Smooth muscle cell (in vitro differentiated cells): ENCODE results near the gene MAGI3. TPM values are rescaled to one million over a fixed set of nuclear protein-coding genes. Genes with fewer than 3 reads are reported as not detected.

Source experiments
- DNase-seq: peaks from one replicate; lab custom pipeline; 2025; ENCODE audit not compliant: unreplicated experiment; lab: John Stamatoyannopoulos, UW
- H2AFZ ChIP-seq: fragments of 200-600 bp; sonication (generic); 2 replicates; pipeline ENCODE4 v1.6.0; 2016; ENCODE audit warnings: antibody characterized with exemption, low read depth, mild to moderate bottlenecking
- H3F3A ChIP-seq: fragments of 200-600 bp; sonication (generic); 2 replicates; pipeline ENCODE4 v1.6.0; 2017; ENCODE audit warnings: antibody characterized with exemption, low read depth
- H3K27ac ChIP-seq: fragments of 200-600 bp; sonication (generic); 2 replicates; pipeline ENCODE4 v1.5.1; 2016; ENCODE audit warnings: low read depth, mild to moderate bottlenecking
- H3K27me3 ChIP-seq: fragments of 200-600 bp; sonication (generic); 2 replicates; pipeline ENCODE4 v1.6.1; 2016; ENCODE audit warnings: low read depth, mild to moderate bottlenecking
- H3K36me3 ChIP-seq: fragments of 200-600 bp; sonication (generic); 2 replicates; pipeline ENCODE4 v1.5.1; 2016; ENCODE audit warnings: low read depth
- H3K4me1 ChIP-seq: fragments of 200-600 bp; sonication (generic); 2 replicates; pipeline ENCODE4 v1.5.1; 2016; ENCODE audit warnings: low read depth
- H3K4me2 ChIP-seq: fragments of 200-600 bp; sonication (generic); 2 replicates; pipeline ENCODE4 v1.6.0; 2016; ENCODE audit warnings: mild to moderate bottlenecking
- H3K4me3 ChIP-seq: fragments of 200-600 bp; sonication (generic); 2 replicates; pipeline ENCODE4 v1.5.1; 2016; ENCODE audit warnings: mild to moderate bottlenecking
- H3K79me2 ChIP-seq: fragments of 200-600 bp; sonication (generic); 2 replicates; pipeline ENCODE4 v1.6.0; 2016; ENCODE audit warnings: low read depth, mild to moderate bottlenecking
- H3K9ac ChIP-seq: fragments of 200-600 bp; sonication (generic); 2 replicates; pipeline ENCODE4 v1.6.0; 2016; ENCODE audit warnings: low read depth
- H3K9me3 ChIP-seq: fragments of 200-600 bp; sonication (generic); replicated peaks from 2 replicates; pipeline ENCODE4 v1.5.1; 2016; ENCODE audit warnings: low read depth
- H4K20me1 ChIP-seq: fragments of 200-600 bp; sonication (generic); 2 replicates; pipeline ENCODE4 v1.6.0; 2016; ENCODE audit warnings: low read depth
- CTCF ChIP-seq: fragments of 200-600 bp; sonication (generic); IDR thresholded peaks from 2 replicates; pipeline ENCODE4 v1.5.1; 2017; ENCODE audit warnings: borderline replicate concordance, mild to moderate bottlenecking, antibody characterized with exemption; ENCODE audit not compliant: insufficient read depth, poor library complexity, severe bottlenecking
- WGBS: methylation state at CpG from one replicate; pipeline ENCODE4 v1.1.7; 2016; ENCODE audit warnings: low lambda C conversion rate; 5-methylcytosine and 5-hydroxymethylcytosine counted together
- polyA plus RNA-seq: library from polyadenylated mRNA; unstranded; fragments of >200 nt; fragmentation: Nextera tagmentation; extraction: Ambion mirVana; gene quantifications from 2 replicates; pipeline ENCODE4 v1.2.1, GENCODE V29; 2016
- total RNA-seq: library from RNA; depleted of rRNA; stranded (reverse); fragments of >200 nt; gene quantifications from 2 replicates; pipeline ENCODE4 v1.2.3, GENCODE V29; 2014

The MAGI3 gene
- total and polyA plus RNA-seq, 2 experiments from 2014 or later, result 10.9 to 19.1 TPM

- Histone ChIP-seq H3K9me3 (no peaks in the 10 kb centered on the region), H3K4me3 (peak overlapping the region; percentile 96), H4K20me1 (peaks cover 41% of the 10 kb centered on the region), H3K27ac (no peak overlapping the region), H3K4me1 (peaks cover 34% of the 10 kb centered on the region), H3K79me2 (peaks cover 61% of the 10 kb centered on the region), H3K4me2 (peak overlapping the region; percentile 94), H3K27me3 (no peaks in the 10 kb centered on the region), H3K36me3 (no peaks in the 10 kb centered on the region), H3K9ac (peak overlapping the region; percentile 84), H3F3A (peaks cover 13% of the 10 kb centered on the region), H2AFZ (peak overlapping the region; percentile 24)
- DNase-seq, result no peak
- WGBS, result 11% methylated on average over 9 of the region's 9 CpGs
- no peak for TF ChIP-seq CTCF
These were observed 1.4 kb downstream of the MAGI3 start for GRCh38 chr1:113391649-113392271.

GRCh38 chr1:113392541-113393128 is 2.3 kb downstream of the MAGI3 start:
- no peaks in the 10 kb centered on the region for H3K9me3 ChIP-seq
- peak overlapping the region; percentile 96 for H3K4me3 ChIP-seq
- peaks cover 50% of the 10 kb centered on the region for H4K20me1 ChIP-seq
- no peak for DNase-seq
- no peak overlapping the region for H3K9ac ChIP-seq
- TF ChIP-seq CTCF, result no peak
- H3K4me2 ChIP-seq, result peak overlapping the region; percentile 94
- H3K79me2 ChIP-seq, result peaks cover 70% of the 10 kb centered on the region
- no peak overlapping the region for H2AFZ ChIP-seq
- H3K4me1 ChIP-seq, result peaks cover 41% of the 10 kb centered on the region
- H3F3A ChIP-seq, result peaks cover 13% of the 10 kb centered on the region
- 79% methylated on average over 3 of the region's 3 CpGs for WGBS
- H3K27ac ChIP-seq, result no peak overlapping the region
- H3K27me3 ChIP-seq, result no peaks in the 10 kb centered on the region
- H3K36me3 ChIP-seq, result no peaks in the 10 kb centered on the region

GRCh38 chr1:113394043-113394862 is 3.9 kb downstream of the MAGI3 start:
- no peaks in the 10 kb centered on the region for H3K36me3 ChIP-seq
- H3K27ac ChIP-seq, result no peak overlapping the region
- H3K4me1 ChIP-seq, result peaks cover 31% of the 10 kb centered on the region
- no peak for TF ChIP-seq CTCF
- H3F3A ChIP-seq, result peaks cover 8% of the 10 kb centered on the region
- no peaks in the 10 kb centered on the region for H3K27me3 ChIP-seq
- peaks cover 86% of the 10 kb centered on the region for H3K79me2 ChIP-seq
- peak overlapping the region; percentile 96 for H3K4me3 ChIP-seq
- peak overlapping the region; percentile 94 for H3K4me2 ChIP-seq
- no peaks in the 10 kb centered on the region for H3K9me3 ChIP-seq
- no peak overlapping the region for H3K9ac ChIP-seq
- H2AFZ ChIP-seq, result no peak overlapping the region
- WGBS, result 90% methylated on average over 4 of the region's 4 CpGs
- DNase-seq, result no peak
- H4K20me1 ChIP-seq, result peaks cover 62% of the 10 kb centered on the region
